Posterior cingulate gyrus (tissue), 11 donors: ENCODE results near the gene BATF3.
A peak's percentile ranks its signal among the peaks of the same experiment; 100 is the strongest.

ENCODE experiments used
- DNase-seq, 10 donors: peaks; one replicate each; pipeline versions ENCODE4 v3.0.0 to v3.0.0-alpha.2; 2020 to 2021; ENCODE audit warnings: mixed read lengths in 3 of 10
- intact Hi-C: fragments of 100-400 bp; cut with DNase I; formaldehyde crosslinking; loops from one replicate; pipeline ENCODE4 v1.15.1; 2023

The BATF3 gene

DNA sequence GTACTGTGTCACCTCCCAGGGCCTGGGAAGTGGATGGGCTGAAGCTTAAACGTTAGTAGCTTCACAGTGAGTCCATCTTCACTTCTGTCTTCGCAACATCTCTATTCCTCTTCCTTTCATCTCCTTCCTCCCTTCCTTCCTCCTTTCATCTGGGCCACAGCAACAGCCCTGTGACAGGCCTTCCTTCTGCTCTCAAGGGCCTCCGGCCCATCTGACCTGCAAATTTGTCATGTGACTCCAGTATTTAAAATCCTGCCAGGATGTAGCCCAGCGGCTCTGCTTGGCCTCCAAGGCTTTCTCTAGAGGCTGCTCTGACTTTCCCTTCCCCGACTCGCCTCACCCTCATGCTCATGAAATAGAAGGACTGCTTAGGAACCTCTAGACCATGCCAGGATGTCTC is 10.9 kb upstream of the BATF3 start:
- intact Hi-C loops: no loop called here
- DNase-seq: no peak

DNA sequence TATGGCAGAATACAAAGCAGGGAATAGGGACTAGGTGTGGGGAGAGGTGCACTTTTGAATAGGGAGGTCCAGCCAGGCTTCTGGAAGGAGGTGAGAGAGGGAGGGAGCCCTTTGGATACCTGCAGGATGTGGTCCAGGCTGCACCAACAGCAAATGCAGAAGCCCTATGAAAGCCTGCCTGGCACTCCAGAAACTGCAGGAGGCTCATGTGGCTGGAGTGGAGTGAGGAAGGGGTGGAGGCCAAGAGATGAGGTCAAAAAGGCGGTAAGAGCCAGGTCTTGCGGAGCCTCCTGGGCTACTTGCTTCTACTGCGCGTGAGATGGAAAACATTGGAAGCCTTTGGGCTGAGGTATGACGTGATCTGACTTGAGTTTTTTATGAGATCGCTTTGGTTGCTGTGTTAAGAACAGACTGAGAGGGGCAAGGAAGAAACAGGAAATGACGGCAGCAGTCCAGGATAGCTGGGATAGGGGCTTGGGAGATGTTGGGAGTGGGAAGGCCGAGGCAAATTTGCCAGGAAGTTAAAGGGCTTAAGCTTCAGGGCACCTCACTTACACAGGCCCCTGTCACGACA is 4.4 kb upstream of the BATF3 start:
- DNase-seq: no peak
- intact Hi-C loops: no loop called here

DNA sequence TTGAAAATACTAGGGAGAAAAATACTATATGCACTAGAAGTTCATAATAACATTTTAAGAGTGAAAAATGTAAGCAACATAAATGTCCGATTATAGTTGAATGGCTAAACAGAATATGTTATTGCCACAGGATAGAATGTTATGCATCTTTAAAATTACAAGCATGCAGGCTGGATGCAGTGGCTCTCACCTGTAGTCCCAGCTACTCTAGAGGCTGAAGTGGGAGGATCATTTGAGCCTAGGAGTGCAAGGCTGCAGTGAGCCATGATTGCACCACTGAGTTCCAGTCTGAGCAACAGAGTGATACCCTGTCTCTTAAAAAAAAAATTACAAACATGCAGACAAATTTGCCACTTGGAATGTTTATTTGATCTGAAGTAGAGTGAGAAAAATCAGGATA is 3.0 kb upstream of the BATF3 start:
- DNase-seq: no peak

DNA sequence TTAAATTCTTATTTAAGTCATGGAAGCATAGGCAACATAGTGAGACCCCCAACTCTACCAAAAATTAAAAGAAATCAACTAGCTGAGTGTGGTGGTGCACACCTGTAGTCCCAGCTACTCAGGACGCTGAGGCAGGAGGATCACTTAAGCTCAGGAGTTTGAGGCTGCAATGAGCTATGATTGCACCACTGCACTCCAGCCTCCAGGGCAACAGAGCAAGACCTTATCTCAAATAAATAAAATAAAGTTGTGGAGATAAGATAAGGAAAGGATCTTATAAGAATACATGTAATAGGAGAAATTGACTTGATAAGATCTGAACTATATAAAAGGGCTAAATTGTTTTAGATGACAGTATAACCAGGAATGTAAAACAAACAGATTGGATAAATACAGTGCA is 2.3 kb upstream of the BATF3 start:
- intact Hi-C loops: no loop called here
- DNase-seq: no peak

More for the DNA sequence above, 3.0 kb upstream of the BATF3 start:
- intact Hi-C loops: no loop called here

- intact Hi-C loops: no loop called here
Observed at GRCh38 chr1:212700892-212701819, 1.5 kb upstream of the BATF3 start.

DNA sequence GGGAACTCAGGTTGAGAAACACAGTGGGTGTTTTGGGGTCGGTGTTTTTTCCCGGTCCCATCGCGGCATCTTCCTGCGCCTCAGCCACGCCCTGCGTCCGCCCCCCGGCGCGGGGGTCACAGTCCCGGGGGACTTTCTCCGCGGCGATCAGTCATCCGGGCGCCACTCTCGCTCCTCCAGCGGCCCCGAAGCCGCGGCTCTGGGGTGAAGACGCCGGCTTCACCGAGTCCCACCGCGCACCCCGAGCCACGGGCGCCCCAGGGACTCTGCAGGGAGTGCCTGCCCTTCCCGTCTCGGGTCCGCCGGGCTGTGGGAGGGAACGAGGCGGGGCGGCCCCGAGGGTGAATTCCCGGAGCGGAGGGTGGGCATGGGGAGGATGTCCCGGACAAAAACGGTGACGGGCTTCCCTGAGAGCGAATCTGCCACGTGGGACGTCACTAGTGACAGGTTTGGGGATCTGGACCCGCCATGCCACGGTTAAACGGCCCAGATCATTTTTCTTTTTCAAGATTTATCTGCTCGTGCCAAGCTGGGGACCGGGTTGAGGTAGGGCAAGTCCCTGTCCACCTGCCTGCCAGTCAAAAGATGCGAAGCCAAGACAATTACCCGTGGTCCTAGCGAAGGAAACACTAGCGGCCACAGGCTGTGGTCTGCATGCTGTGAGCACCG is 717 bp upstream of the BATF3 start:
- peak in 8 of 10 donors; percentile 22 to 90 (median 46) for DNase-seq
- intact Hi-C loops: no loop called here

More at GRCh38 chr1:212700892-212701819, 1.5 kb upstream of the BATF3 start:
- peak in 9 of 10 donors; percentile 37 to 93 (median 54) for DNase-seq

GRCh38 chr1:212699104-212699624 is 476 bp downstream of the BATF3 start:
- DNase-seq: peak in 6 of 10 donors; percentile 10 to 85 (median 46)
- intact Hi-C loops: no loop called here

DNA sequence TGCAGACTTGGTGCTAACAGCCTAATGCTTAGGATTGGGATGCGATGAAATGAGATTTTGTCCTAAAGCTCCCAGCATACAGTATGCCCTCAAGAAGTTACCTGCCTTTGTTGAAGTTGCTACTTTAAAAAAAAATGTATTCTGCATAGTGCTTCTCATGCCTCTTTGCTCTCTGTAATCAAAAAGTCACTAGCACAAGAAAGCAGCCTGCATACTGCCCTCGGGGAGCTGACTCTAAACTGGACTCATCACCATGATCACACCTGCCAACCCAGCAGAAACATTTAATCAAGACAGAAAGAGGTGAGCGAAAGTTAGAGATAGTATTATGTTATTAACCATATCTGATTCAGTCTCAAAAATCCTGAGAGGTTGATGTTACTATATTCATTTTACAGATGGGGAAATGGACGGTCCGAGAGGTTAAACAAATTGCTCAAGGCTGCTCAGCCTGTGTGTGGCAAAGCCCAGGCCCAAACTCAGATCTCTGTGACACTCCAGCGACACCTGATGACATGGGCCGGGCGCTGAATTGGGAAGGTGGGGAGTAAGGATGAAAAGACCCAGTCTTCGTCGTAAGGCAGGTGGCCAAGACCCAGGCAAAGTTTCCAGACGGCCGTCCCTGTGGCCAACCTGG is 1.1 kb downstream of the BATF3 start:
- intact Hi-C loops: no loop called here
- DNase-seq: no peak

- no peak for DNase-seq
- intact Hi-C loops: no loop called here
Observed at GRCh38 chr1:212696721-212697331, 2.8 kb downstream of the BATF3 start.

- DNase-seq: no peak
- intact Hi-C loops: no loop called here
Observed at GRCh38 chr1:212692774-212693644, 6.6 kb downstream of the BATF3 start.

DNA sequence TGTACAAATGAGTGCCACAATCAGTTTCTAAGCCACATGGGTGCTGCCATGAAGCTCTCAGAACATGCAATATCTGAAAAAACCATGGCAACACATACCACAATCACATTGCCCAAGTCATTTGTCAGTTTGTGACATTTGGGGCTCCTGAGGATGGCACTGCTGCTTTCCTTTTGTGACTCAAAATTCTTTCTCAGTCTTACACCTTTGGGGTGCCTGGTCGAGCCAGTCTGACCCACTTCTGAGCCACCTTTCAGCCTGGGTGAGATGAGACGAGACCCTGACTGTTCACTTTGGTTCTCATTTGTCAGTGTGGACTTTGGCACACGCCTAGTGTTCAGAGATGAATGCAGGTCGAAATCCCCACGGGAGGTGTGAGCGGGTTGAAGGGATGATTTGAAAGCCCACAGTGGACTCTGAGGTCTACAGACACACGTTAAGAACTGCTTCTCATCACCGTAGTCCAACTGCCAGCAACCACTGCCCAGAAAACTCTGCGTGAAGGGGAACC is 8.0 kb downstream of the BATF3 start:
- DNase-seq: peak in 1 of 10 donors; percentile 21
- intact Hi-C loops: no loop called here

- intact Hi-C loops: no loop called here
- DNase-seq: peak in 1 of 10 donors; percentile 14
Observed at GRCh38 chr1:212690816-212691403, 8.7 kb downstream of the BATF3 start.

GRCh38 chr1:212689758-212690529 is 9.7 kb downstream of the BATF3 start:
- intact Hi-C loops: no loop called here
- DNase-seq: peak in 1 of 10 donors; percentile 7

DNA sequence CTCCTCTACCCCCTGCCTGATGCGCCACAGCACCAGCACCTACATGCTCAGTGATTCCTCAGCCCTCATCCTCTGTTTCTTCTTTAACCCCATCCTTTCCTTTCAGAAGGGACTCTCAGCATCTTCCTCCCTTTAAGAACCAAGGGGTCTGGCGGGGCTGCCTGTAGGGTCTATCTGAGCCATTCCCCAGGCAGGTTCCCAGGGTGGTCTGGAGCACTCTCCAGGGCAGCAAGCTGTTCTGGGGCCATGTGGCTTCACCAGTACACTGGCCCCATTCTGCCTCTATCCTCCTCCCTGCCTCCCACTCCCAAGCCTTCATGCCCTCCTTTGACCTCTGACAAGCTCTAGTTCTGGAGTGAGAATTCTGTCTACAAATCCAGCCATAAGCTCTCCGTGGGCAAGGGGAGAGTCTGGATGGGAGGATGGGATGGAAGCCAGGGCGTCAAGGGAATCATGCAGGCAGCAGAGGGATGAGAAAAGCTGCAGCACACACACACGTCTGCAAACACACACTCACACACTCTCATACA is 10.4 kb downstream of the BATF3 start:
- DNase-seq: peak in 1 of 10 donors; percentile 26
- intact Hi-C loops: no loop called here

DNA sequence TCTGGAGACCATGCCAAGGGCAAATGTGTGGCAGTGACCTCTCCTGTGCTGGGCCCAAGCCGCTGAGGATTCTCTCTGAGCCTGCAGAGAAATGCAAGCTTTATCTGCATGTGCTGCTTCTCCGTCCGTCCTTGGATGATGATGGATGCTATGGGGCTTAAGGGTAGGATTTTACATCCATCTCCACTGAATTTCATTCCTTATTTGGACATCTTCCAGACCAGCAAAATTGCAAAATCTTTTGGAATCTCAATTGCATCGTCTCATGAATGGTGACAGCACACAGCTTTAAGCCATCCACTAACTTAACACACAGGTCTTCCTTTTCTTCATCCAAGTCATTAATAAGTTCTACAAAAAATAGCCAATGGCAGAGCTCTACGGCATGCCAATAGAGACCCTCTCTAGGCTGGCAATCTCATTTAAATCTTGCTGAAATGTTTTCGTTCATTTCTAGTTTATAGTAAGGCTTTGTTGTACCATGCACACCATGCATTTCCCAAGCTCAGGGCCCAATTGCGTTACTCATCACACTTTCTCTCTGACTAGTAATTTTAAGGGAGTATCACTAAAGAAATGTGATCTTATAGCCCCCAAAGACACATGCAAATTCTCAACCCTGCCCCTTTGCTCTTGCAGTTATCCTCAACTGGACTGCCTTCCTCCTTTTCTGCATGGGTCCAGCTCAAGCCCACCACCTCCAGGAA is 11.1 kb downstream of the BATF3 start:
- DNase-seq: peak in 1 of 10 donors; percentile 52
- intact Hi-C loops: no loop called here

DNA sequence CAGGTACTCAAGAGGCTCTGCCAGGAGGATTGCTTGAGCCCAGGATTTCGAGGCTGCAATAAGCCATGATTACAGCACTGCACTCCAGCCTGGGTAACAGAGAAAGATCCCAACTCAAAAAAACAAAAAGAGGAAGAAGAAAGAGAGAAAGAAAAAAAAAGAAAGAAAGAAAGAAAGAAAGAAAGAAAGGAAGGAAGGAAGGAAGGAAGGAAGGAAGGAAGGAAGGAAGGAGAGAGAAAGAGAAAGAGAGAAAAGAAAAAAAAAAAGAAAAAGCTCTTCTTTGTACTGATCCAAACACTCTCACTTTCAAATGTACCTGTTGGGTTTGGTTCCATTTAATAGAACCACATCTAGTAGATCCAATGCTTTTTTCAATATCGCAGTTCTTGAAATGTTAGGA is 11.8 kb downstream of the BATF3 start:
- intact Hi-C loops: no loop called here
- DNase-seq: no peak

- no peak for DNase-seq
- intact Hi-C loops: no loop called here
Observed at GRCh38 chr1:212686591-212686990, 13.0 kb downstream of the BATF3 start.
